Suprapubic skin (tissue), 4 donors: ENCODE data around the gene TMEM208. TPM values are rescaled to one million over a fixed set of nuclear protein-coding genes. Genes with fewer than 3 reads are reported as not detected.
A peak's percentile ranks its signal among the peaks of the same experiment; 100 is the strongest.

ENCODE experiments used
- DNase-seq, 2 donors: peaks; one replicate each; pipeline ENCODE4 v3.0.0-alpha.2; 2019; ENCODE audit warnings: low spot score in 2 of 2
- H3K27ac ChIP-seq: fragments of 200-600 bp; sonication (generic); one replicate; pipeline ENCODE4 v1.5.1; 2019
- H3K27me3 ChIP-seq: fragments of 200-600 bp; sonication (generic); one replicate; pipeline ENCODE4 v1.5.1; 2019
- H3K36me3 ChIP-seq: fragments of 200-600 bp; sonication (generic); one replicate; pipeline ENCODE4 v1.5.1; 2019
- H3K4me1 ChIP-seq: fragments of 200-600 bp; sonication (generic); one replicate; pipeline ENCODE4 v1.5.1; 2019
- H3K4me3 ChIP-seq: fragments of 200-600 bp; sonication (generic); one replicate; pipeline ENCODE4 v1.5.1; 2019; ENCODE audit warnings: mild to moderate bottlenecking
- H3K9me3 ChIP-seq: fragments of 200-600 bp; sonication (generic); one replicate; pipeline ENCODE4 v1.5.1; 2019
- EP300 ChIP-seq: sonication (generic); formaldehyde crosslinking; IDR thresholded peaks from one replicate; pipeline ENCODE4 v1.6.1; 2017; ENCODE audit warnings: antibody characterized with exemption
- POLR2A ChIP-seq, 2 donors: fragments of 450-650 bp; IDR thresholded peaks; one replicate each; pipeline ENCODE4 v1.6.1; 2017; ENCODE audit warnings: antibody characterized with exemption in 2 of 2, mild to moderate bottlenecking in 2 of 2, moderate library complexity in 2 of 2
- POLR2AphosphoS5 ChIP-seq, 3 donors: sonication (generic); formaldehyde crosslinking; IDR thresholded peaks; one replicate each; pipeline ENCODE4 v1.6.1; 2017; ENCODE audit warnings: antibody characterized with exemption in 3 of 3
- WGBS: methylation state at CpG from one replicate; pipeline ENCODE4 v1.1.5; 2018; 5-methylcytosine and 5-hydroxymethylcytosine counted together
- total RNA-seq, 4 donors: library from RNA; depleted of rRNA; stranded (reverse); fragments of >200 nt; gene quantifications; one replicate each; pipeline ENCODE4 v1.1.0, GENCODE V29; 2016
- TF ChIP-seq, protein P1 (sequence below), 2 donors: fragments of 200-600 bp in 1 of 2; fragments of 450-650 bp in 1 of 2; sonication (generic) in 1 of 2; IDR thresholded peaks; one replicate each; pipeline ENCODE4 v1.5.1; 2016 to 2019; ENCODE audit warnings: antibody characterized with exemption in 2 of 2, mild to moderate bottlenecking in 1 of 2, moderate library complexity in 1 of 2

TMEM208 gene
- total RNA-seq, 4 donors from 2014 or later, result 32.8 to 46.8 (median 40.0) TPM

DNA sequence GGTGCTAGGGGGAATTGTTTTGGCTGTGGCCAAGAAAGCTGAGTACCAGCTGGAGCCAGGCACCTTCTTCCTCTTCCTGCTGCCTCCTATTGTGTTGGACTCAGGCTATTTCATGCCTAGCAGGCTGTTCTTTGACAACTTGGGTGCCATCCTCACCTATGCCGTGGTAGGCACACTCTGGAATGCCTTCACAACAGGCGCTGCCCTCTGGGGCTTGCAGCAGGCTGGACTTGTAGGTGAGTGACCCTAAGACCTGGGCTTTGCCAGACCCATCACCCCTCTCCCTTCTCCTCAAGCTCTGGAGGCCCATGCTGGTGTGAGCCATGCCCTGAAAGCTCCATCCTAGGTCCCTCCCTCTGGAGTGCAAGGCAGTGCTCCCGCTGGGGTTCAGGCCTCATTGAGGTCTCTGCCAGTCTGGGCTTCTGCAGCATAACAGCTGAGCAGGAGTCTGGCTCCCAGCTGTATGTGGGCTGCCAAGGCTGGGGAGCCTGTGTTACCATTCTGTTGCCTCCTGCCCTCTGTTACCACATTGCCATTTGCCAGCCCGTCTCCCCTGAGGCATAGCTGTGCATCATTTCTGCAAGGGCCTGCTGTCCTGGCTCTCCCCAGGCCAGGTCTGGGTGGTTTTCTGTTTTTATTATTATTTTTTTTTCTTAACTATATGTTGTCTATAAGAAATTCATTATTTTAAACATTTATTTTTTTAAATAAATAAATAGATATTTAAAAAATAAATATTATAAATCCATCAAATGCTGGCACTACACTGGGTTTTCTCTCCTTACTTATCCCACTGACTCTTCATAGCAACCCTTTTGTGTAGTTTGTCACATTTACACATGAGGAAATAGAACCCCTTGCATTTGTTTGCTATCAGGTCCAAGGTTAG lies 25.9 kb downstream of the TMEM208 start:
- 75% methylated on average over 4 of the region's 4 CpGs for WGBS

DNA sequence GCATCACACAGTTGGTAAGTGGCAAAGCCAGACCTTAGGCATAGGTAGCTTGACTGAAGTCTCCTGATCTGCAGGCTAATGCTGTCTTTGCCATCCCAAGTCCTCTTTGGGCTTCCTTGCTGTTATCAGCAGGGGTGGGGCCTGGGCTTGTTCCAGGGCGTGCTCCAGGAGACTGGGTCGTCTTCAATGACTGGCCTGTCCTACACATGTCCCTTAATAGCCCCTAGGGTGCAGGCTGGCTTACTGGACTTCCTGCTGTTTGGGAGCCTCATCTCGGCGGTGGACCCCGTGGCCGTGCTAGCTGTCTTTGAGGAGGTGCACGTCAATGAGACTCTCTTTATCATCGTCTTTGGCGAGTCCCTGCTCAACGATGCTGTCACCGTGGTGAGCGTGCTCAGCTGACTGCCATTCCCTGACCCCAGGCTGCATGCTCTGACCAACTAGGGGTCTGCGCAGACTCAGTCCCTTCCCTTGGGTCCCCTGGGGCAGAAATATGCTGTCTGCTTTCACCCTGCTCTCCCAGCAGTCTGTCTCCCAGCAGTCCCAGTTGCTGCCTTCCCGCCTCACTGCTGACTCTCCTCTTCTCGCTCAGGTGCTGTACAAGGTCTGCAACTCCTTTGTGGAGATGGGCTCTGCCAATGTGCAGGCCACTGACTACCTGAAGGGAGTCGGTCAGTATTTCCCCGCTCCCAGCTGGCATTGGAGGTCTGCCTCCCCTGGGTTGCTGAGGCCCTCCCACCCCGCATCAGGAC lies 28.0 kb downstream of the TMEM208 start:
- 90% methylated on average over 9 of the region's 18 CpGs for WGBS
- H3K36me3 ChIP-seq, result no peaks in the 10 kb centered on the region
- H3K4me1 ChIP-seq, result no peaks in the 10 kb centered on the region
- no peak for TF ChIP-seq POLR2A (IDR thresholded peaks at IDR 0.05)
- TF ChIP-seq, protein P1, sequence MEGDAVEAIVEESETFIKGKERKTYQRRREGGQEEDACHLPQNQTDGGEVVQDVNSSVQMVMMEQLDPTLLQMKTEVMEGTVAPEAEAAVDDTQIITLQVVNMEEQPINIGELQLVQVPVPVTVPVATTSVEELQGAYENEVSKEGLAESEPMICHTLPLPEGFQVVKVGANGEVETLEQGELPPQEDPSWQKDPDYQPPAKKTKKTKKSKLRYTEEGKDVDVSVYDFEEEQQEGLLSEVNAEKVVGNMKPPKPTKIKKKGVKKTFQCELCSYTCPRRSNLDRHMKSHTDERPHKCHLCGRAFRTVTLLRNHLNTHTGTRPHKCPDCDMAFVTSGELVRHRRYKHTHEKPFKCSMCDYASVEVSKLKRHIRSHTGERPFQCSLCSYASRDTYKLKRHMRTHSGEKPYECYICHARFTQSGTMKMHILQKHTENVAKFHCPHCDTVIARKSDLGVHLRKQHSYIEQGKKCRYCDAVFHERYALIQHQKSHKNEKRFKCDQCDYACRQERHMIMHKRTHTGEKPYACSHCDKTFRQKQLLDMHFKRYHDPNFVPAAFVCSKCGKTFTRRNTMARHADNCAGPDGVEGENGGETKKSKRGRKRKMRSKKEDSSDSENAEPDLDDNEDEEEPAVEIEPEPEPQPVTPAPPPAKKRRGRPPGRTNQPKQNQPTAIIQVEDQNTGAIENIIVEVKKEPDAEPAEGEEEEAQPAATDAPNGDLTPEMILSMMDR (IDR thresholded peaks at IDR 0.05), result no peak
- no peak for TF ChIP-seq EP300
- TF ChIP-seq POLR2AphosphoS5 (IDR thresholded peaks at IDR 0.05), result no peak
- H3K27ac ChIP-seq, result no peak overlapping the region
- H3K9me3 ChIP-seq, result no peaks in the 10 kb centered on the region
- H3K4me3 ChIP-seq, result no peak overlapping the region
- DNase-seq, result peak in 1 of 2 donors; percentile 46
- H3K27me3 ChIP-seq, result peaks cover 8% of the 10 kb centered on the region

More for the DNA sequence above, 25.9 kb downstream of the TMEM208 start:
- Histone ChIP-seq H3K27me3 (peaks cover 27% of the 10 kb centered on the region), H3K36me3 (no peaks in the 10 kb centered on the region), H3K4me1 (peaks cover 16% of the 10 kb centered on the region), H3K27ac (no peak overlapping the region), H3K9me3 (no peaks in the 10 kb centered on the region), H3K4me3 (no peak overlapping the region)
- TF ChIP-seq, protein P1 (IDR thresholded peaks at IDR 0.05), result no peak
- no peak for TF ChIP-seq POLR2A (IDR thresholded peaks at IDR 0.05)
- TF ChIP-seq EP300, result no peak
- DNase-seq, result peak in 1 of 2 donors; percentile 51

DNA sequence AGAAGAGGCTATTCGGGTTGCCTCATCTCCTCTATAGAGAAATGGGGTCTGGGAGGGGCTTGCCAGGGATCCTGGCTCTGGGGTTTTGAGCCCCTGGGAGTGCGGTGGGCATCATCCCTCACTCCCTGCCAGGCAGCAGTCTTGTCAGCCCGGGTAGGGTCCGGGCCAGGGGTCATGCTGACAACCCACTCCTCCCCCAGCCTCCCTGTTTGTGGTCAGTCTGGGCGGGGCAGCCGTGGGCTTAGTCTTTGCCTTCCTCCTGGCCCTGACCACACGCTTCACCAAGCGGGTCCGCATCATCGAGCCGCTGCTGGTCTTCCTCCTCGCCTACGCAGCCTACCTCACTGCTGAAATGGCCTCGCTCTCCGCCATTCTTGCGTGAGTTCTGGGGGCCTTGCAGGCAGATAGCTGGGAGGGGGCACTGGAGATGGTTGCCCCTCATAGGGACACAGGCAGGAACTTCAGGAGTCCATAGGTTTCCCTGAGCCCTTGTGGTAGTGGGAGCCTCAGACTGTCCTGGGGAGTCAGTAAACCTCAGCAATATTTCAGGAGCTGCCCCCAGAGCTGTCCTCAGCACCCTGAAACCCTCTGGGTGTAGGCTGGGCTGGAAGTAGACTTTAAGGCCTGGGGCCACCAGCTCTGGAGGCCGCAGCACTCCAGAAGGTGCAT lies 28.8 kb downstream of the TMEM208 start:
- Histone ChIP-seq H3K27ac (no peak overlapping the region), H3K36me3 (no peaks in the 10 kb centered on the region), H3K27me3 (peaks cover 1% of the 10 kb centered on the region), H3K9me3 (no peaks in the 10 kb centered on the region), H3K4me1 (no peaks in the 10 kb centered on the region), H3K4me3 (no peak overlapping the region)
- peak in 1 of 2 donors; percentile 46 for DNase-seq
- TF ChIP-seq EP300, result no peak
- TF ChIP-seq POLR2AphosphoS5 (IDR thresholded peaks at IDR 0.05), result no peak
- TF ChIP-seq, protein P1 (IDR thresholded peaks at IDR 0.05), result no peak
- no peak for TF ChIP-seq POLR2A (IDR thresholded peaks at IDR 0.05)
- 95% methylated on average over 13 of the region's 17 CpGs for WGBS

DNA sequence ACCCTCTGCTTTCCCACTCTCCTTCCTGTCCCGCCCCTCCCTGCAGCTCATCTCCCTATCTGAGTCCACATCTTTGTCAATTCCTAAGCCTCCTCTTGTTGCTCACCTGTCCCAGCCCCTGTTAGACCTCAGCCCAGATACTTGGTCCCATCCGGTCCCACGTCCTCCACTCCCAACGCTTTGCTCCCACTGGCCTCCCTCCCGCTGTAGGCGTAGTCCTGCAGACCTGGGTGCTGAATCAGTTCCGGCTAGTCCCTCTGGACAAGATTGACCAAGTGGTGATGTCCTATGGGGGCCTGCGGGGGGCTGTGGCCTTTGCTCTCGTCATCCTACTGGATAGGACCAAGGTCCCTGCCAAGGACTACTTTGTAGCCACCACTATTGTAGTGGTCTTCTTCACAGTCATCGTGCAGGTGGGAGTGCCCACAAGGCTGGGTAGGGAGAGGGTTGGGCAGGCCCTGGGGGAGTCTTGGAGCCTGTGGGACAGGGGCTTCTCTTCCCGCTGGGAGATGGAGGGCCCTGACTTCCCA lies 29.8 kb downstream of the TMEM208 start:
- Histone ChIP-seq H3K36me3 (no peaks in the 10 kb centered on the region), H3K4me3 (no peak overlapping the region), H3K27ac (no peak overlapping the region), H3K4me1 (no peaks in the 10 kb centered on the region), H3K9me3 (no peaks in the 10 kb centered on the region), H3K27me3 (no peaks in the 10 kb centered on the region)
- DNase-seq, result peak in 1 of 2 donors; percentile 45
- WGBS, result 92% methylated on average over 9 of the region's 11 CpGs
- TF ChIP-seq, protein P1 (IDR thresholded peaks at IDR 0.05), result no peak
- TF ChIP-seq POLR2AphosphoS5 (IDR thresholded peaks at IDR 0.05), result no peak
- TF ChIP-seq EP300, result no peak
- no peak for TF ChIP-seq POLR2A (IDR thresholded peaks at IDR 0.05)
